AG08396 (cell line): ENCODE measurements around the gene ARPC2.
"Not testable (repeated sequence)": the region's sequence is repeated elsewhere in the genome, so short reads cannot be mapped to it uniquely, and the experiment has no call there.

Experiments
- DNase-seq: peaks from one replicate; pipeline ENCODE4 v3.0.0; 2012; ENCODE audit warnings: low spot score, mixed read lengths

The ARPC2 gene

GRCh38 chr2:218216674-218217359, at the start of gene ARPC2:
ARPC2 (plus strand) TSS chr2:218217189; CDS start chr2:218217471, 282 bp downstream.
- DNase-seq: peak; percentile 96

DNA sequence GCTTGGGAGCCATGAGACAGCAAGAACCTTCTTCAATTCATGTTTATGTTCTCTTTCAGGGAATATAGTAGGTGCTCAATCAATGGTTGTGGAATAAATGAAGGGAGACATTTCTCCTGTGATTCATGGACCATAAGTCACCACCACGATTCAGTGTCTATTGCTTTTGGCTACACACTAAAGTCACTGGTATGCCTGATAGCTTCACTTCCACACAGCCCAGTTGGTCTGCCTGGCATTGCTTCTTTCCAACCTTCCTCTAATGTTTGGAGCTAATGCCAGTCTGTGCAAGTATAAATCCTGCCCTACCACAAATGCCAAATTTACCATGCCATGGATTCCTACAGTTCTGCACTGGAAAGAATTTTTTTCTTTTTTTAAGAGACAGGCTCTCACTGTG, 49.0 kb upstream of the ARPC2 start:
- DNase-seq: no peak

- DNase-seq: peak; percentile 32
Observed at GRCh38 chr2:218168635-218169462, 48.1 kb upstream of the ARPC2 start.

GRCh38 chr2:218169757-218170546, 47.0 kb upstream of the ARPC2 start:
- no peak for DNase-seq

DNA sequence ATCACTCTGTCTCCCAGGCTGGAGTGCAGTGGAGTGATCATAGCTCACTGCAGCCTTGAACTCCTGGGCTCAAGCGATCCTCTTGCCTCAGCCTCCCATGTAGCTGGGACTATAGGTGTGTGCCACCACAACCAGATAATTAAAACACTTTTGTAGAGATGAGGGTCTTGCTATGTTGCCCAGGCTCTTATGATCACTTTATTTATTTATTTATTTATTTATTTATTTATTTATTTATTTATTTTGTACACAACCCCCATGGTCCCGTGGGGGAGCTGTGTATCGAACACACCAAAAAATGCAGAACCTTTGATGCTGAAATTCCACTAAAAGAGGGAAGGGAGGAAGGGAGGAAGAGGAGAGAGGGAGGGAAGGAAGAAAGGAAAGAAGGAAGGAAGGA, 45.2 kb upstream of the ARPC2 start:
- not testable (repeated sequence) for DNase-seq

DNA sequence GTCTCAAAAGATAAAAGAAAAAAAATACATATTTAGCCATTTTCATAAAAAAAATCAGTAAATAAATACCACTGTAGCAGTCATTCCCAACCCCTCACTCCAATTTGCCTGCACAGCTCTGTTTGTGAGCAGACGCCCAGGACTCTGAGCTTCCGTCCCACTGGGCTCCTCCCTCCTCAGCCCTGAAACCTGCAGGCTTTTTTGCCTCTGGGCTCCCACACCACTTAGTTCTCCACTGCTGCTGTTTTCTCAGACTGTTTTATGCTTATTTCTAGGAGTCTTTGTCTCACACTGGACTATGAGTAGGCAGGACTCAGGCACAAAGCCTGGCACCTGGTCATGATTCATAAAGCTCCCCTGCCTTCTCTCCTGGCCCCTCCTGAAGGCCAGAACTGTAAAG, 44.1 kb upstream of the ARPC2 start:
- no peak for DNase-seq

GRCh38 chr2:218179782-218180181, 37.2 kb upstream of the ARPC2 start:
- DNase-seq: no peak

DNA sequence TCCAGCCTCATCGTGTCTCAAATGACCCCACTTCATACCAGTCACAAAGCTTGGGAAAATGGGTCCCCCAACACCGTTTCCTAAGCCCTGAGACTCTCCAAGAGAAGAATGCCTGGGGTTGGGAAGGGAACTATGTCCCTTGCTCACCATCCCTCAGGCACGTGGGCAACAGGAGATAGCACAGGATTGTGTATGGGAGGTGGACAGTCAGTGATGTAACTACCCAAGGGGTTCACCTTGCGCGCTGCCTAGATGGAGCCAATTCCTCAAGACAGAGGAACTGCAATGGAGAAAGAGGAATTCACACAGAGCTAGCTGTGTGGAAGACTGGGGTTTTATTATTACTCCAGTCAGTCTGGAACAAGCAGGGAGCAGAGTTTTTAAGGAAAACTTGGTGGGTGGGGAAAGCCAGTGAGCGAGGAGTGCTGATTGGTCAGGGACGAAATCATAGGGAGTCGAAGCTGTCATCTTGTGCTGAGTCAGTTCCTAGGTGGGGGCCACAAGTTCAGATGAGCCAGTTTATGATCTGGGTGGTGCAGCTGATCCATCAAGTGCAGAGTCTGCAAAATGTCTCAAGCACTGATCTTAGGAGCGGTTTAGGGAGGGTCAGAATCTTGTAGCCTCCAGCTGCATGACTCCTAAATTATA, 36.4 kb upstream of the ARPC2 start:
- DNase-seq: no peak

GRCh38 chr2:218184331-218184730, 32.7 kb upstream of the ARPC2 start:
- no peak for DNase-seq

DNA sequence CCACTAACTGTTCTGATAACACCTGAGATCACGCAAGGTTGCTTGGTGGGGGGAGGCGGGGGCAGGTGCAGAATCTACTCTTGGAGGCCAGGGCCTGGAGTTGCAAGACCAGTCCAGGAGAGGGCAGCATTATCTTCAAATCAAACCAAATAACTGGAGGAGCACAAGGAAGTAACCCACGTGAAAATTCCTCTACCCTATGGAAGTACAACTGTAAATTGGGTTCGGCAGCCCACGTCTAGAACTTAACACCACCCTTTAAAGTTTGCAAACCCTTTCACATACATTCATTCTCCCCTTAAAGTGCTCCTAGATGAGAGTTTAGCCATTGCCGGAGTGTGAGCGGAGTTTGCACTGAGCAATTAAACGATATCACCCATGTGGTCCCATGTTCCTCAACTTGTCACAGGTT, 30.6 kb upstream of the ARPC2 start:
- peak; percentile 69 for DNase-seq

DNA sequence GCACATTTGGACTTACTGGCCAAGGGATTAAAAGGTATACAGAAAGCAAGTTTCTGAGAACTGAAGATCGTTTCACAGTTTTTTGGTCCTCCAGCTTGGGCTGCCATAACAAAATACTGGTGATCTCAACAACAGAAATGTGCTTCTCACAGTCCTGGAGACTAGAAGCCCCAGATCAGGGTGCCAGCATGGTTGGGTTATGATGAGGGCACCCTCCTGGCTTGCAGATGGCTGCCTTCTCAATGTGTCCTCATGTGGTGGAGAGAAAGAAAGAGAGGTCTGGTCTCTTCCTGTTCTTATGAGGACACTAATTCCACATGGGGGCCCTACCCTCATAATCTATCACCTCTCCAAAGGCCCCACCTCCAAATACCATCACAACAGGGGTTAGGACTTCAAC, 30.1 kb upstream of the ARPC2 start:
- DNase-seq: no peak

GRCh38 chr2:218187296-218188015, 29.5 kb upstream of the ARPC2 start:
- DNase-seq: no peak

GRCh38 chr2:218188528-218188927, 28.5 kb upstream of the ARPC2 start:
- no peak for DNase-seq

DNA sequence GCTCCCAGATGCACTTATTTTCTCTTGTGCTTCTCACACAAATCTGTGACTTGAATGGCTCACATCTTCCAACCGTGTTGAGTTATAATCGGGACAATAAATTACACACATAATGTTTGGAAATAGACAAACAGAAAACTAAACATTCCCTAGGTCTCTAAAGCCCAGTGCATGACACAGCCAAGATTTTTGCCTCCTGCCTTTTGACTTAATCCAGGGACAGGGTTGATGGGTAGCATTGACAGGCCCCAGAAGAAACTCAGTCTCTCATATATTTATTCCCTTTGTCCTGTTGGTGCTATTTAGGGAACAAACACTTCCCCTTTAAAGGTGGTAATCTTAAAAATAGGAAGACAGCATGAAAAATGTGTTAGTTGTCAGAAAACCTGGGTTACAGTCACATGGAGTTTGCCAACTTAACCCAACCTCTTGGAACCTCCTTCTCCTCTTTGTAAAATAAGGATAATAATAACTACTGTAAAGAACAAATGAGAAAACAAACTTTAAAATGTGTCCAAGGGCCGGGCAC, 24.0 kb upstream of the ARPC2 start:
- no peak for DNase-seq

DNA sequence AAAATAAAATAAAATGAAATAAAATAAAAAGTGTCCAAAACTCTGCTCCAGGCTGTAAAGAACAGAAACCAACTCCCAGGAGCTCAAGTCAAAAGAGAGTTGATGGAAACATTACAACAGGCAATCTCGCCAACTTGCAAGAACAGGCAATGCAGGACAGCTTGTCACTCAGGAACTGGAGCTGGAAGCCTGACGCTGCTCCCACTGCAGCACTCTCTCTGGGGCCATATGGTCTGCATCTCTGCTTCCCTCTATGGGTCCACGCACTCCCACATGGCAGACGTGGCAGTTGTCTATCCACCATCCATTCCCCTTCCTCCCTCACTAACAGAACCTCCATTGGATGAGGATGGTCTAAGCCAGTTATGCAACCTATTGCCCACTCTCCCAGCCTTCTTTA, 23.3 kb upstream of the ARPC2 start:
- no peak for DNase-seq

GRCh38 chr2:218194880-218195279, 22.1 kb upstream of the ARPC2 start:
- no peak for DNase-seq

GRCh38 chr2:218196974-218197373, 20.0 kb upstream of the ARPC2 start:
- DNase-seq: no peak

- DNase-seq: no peak
Observed at GRCh38 chr2:218202266-218202665, 14.7 kb upstream of the ARPC2 start.

GRCh38 chr2:218209078-218209477, 7.9 kb upstream of the ARPC2 start:
- no peak for DNase-seq

- no peak for DNase-seq
Observed at GRCh38 chr2:218214116-218214515, 2.9 kb upstream of the ARPC2 start.

DNA sequence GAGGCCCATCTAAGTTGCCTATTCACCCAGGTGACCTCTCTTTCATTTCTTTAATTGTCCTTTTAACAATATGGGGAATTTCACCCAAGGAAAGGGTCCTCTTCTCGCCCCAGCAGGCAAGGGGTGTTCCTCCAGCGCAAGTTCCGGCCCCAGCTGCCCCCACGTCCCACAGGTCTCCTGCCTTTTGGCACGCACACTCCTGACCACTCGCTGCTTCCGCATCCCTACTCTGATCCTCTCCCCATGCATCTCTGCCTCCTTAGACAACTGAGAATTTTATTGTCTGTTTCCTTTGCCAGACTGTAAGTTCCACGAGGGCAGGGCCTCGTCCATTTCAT, 684 bp upstream of the ARPC2 start:
- DNase-seq: no peak
